H1 (cell line): Measurements from ENCODE around the gene TP53RK. TPM values are rescaled to one million over a fixed set of nuclear protein-coding genes. Genes with fewer than 3 reads are reported as not detected.

Source experiments
- CTCF ChIA-PET: fragments of 300-600 bp; sonication (Branson Sonifier 250); formaldehyde crosslinking; loops from one replicate; lab custom pipeline; 2021; ENCODE audit not compliant: partially characterized antibody; lab: Charles Lee
- POLR2A ChIA-PET: fragments of 300-600 bp; sonication (Branson Sonifier 250); formaldehyde crosslinking; loops from one replicate; lab custom pipeline; 2021; ENCODE audit warnings: inconsistent platforms; ENCODE audit not compliant: partially characterized antibody; lab: Charles Lee
- DNase-seq, 2 experiments: peaks; one replicate each; pipeline versions ENCODE4 v3.0.0 to v3.0.0-alpha.2; 2010 to 2022; ENCODE audit warnings: low spot score in 2 of 2, low read depth in 1 of 2, mixed read lengths in 1 of 2
- FAIRE-seq: peaks from 2 replicates; lab custom pipeline; 2011; peaks lifted over from hg19 to GRCh38; lab: Jason Lieb, UNC
- H2AFZ ChIP-seq: 2 replicates; pipeline ENCODE4 v1.8.1; 2012; ENCODE audit warnings: low read length, inconsistent platforms
- H2AK5ac ChIP-seq: 2 replicates; pipeline ENCODE4 v1.6.1; 2013; ENCODE audit warnings: low read depth, low read length
- H2BK120ac ChIP-seq: replicated peaks from 2 replicates; pipeline ENCODE3; 2013; ENCODE audit warnings: low read depth, low read length, inconsistent platforms
- H2BK12ac ChIP-seq: 2 replicates; pipeline ENCODE4 v1.6.1; 2013; ENCODE audit warnings: low read depth, low read length
- H2BK15ac ChIP-seq: 2 replicates; pipeline ENCODE4 v1.6.1; 2013; ENCODE audit warnings: low read length
- H2BK20ac ChIP-seq: 2 replicates; pipeline ENCODE4 v1.6.1; 2013; ENCODE audit warnings: low read length
- H2BK5ac ChIP-seq: 2 replicates; pipeline ENCODE4 v1.6.1; 2013; ENCODE audit warnings: low read depth, low read length
- H3K14ac ChIP-seq: 2 replicates; pipeline ENCODE4 v1.6.1; 2013; ENCODE audit warnings: inconsistent platforms; ENCODE audit not compliant: insufficient read length
- H3K18ac ChIP-seq: 2 replicates; pipeline ENCODE4 v1.6.1; 2013; ENCODE audit warnings: low read length; ENCODE audit errors: extremely low read depth
- H3K23ac ChIP-seq: 2 replicates; pipeline ENCODE4 v1.6.1; 2013; ENCODE audit warnings: inconsistent platforms; ENCODE audit not compliant: insufficient read length
- H3K23me2 ChIP-seq: 2 replicates; pipeline ENCODE4 v1.6.1; 2013; ENCODE audit warnings: low read depth, low read length
- H3K27ac ChIP-seq: 2 replicates; pipeline ENCODE4 v1.6.1; 2011; ENCODE audit warnings: low read depth, low read length, inconsistent platforms
- H3K27me3 ChIP-seq, 4 experiments: replicated peaks in 1 of 4; 1 replicate in 1 of 4; 2 replicates in 3 of 4; pipeline versions ENCODE4 v1.6.1 to v1.8.1; 2011 to 2013; ENCODE audit warnings: low read length in 3 of 4, mild to moderate bottlenecking in 3 of 4, inconsistent platforms in 2 of 4, mixed read lengths in 2 of 4, moderate library complexity in 1 of 4; ENCODE audit not compliant: control insufficient read depth in 3 of 4, insufficient read depth in 3 of 4; ENCODE audit errors: extremely low read depth in 1 of 4
- H3K36me3 ChIP-seq, 4 experiments: 2 replicates each; pipeline versions ENCODE4 v1.6.1 to v1.8.1; 2011 to 2013; ENCODE audit warnings: mild to moderate bottlenecking in 4 of 4, low read length in 3 of 4, moderate library complexity in 2 of 4, control low read depth in 1 of 4, inconsistent platforms in 1 of 4; ENCODE audit not compliant: insufficient read depth in 4 of 4, control insufficient read depth in 2 of 4
- H3K4ac ChIP-seq: replicated peaks from 2 replicates; pipeline ENCODE3; 2013; ENCODE audit warnings: low read length, low read depth, mixed read lengths, inconsistent platforms; ENCODE audit not compliant: insufficient read length
- H3K4me1 ChIP-seq, 4 experiments: replicated peaks in 1 of 4; 1 replicate in 1 of 4; 2 replicates in 3 of 4; pipeline versions ENCODE4 v1.6.1 to v1.8.1; 2011 to 2013; ENCODE audit warnings: low read length in 3 of 4, inconsistent platforms in 2 of 4, mixed read lengths in 1 of 4; ENCODE audit not compliant: insufficient read depth in 4 of 4, control insufficient read depth in 3 of 4
- H3K4me2 ChIP-seq, 2 experiments: 2 replicates each; pipeline versions ENCODE4 v1.6.1 to v1.8.1; 2011 to 2013; ENCODE audit warnings: low read depth in 2 of 2, low read length in 2 of 2, control low read depth in 1 of 2, inconsistent platforms in 1 of 2, mild to moderate bottlenecking in 1 of 2; ENCODE audit not compliant: insufficient read depth in 1 of 2
- H3K4me3 ChIP-seq, 4 experiments: fragments of 200-600, 300-600 bp in 1 of 4; sonication (generic), shearing (Covaris generic), sonication (Bioruptor Twin) in 1 of 4; 2 replicates each; pipeline versions ENCODE4 v1.5.1 to v1.8.1; 2011 to 2016; ENCODE audit warnings: low read length in 4 of 4, low read depth in 3 of 4, control low read depth in 2 of 4, inconsistent platforms in 2 of 4, mild to moderate bottlenecking in 2 of 4, mixed read lengths in 1 of 4, moderate library complexity in 1 of 4; ENCODE audit not compliant: insufficient read depth in 2 of 4; ENCODE audit errors: extremely low read depth in 1 of 4
- H3K56ac ChIP-seq: replicated peaks from 2 replicates; pipeline ENCODE3; 2013; ENCODE audit warnings: low read depth, mild to moderate bottlenecking, mixed read lengths, low read length, inconsistent platforms; ENCODE audit not compliant: insufficient read length
- H3K79me1 ChIP-seq: 2 replicates; pipeline ENCODE4 v1.6.1; 2013; ENCODE audit warnings: low read depth, low read length, control low read depth
- H3K79me2 ChIP-seq, 2 experiments: 2 replicates each; pipeline versions ENCODE4 v1.6.1 to v1.8.1; 2012 to 2013; ENCODE audit warnings: low read length in 2 of 2, mild to moderate bottlenecking in 2 of 2, inconsistent platforms in 1 of 2; ENCODE audit not compliant: insufficient read depth in 2 of 2, control insufficient read depth in 1 of 2
- H3K9ac ChIP-seq, 4 experiments: replicated peaks in 1 of 4; 1 replicate in 1 of 4; 2 replicates in 3 of 4; pipeline versions ENCODE4 v1.6.1 to v1.8.1; 2011 to 2013; ENCODE audit warnings: low read depth in 3 of 4, low read length in 3 of 4, control low read depth in 2 of 4, mild to moderate bottlenecking in 2 of 4, moderate library complexity in 2 of 4, inconsistent platforms in 1 of 4; ENCODE audit errors: extremely low read depth in 1 of 4
- H3K9me3 ChIP-seq, 2 experiments: 2 replicates each; pipeline versions ENCODE4 v1.6.1 to v1.8.1; 2012 to 2013; ENCODE audit warnings: mild to moderate bottlenecking in 2 of 2, moderate library complexity in 2 of 2, control low read depth in 1 of 2, inconsistent platforms in 1 of 2, low read depth in 1 of 2, low read length in 1 of 2, mixed read lengths in 1 of 2; ENCODE audit not compliant: insufficient read depth in 2 of 2
- H4K20me1 ChIP-seq, 2 experiments: replicated peaks in 1 of 2; 2 replicates each; pipeline versions ENCODE3 to v1.8.1; 2011 to 2013; ENCODE audit warnings: inconsistent platforms in 2 of 2, low read length in 2 of 2, mild to moderate bottlenecking in 1 of 2; ENCODE audit not compliant: insufficient read depth in 2 of 2, control insufficient read depth in 1 of 2
- H4K5ac ChIP-seq: 2 replicates; pipeline ENCODE4 v1.6.1; 2013; ENCODE audit warnings: low read length, low read depth, mixed read lengths, inconsistent platforms; ENCODE audit not compliant: insufficient read length
- H4K8ac ChIP-seq: 2 replicates; pipeline ENCODE4 v1.8.0; 2013; ENCODE audit warnings: mild to moderate bottlenecking, moderate library complexity, low read length, inconsistent platforms; ENCODE audit not compliant: insufficient read depth; ENCODE audit errors: extremely low read depth
- H4K91ac ChIP-seq: replicated peaks from 2 replicates; pipeline ENCODE3; 2013; ENCODE audit warnings: low read length, mixed read lengths, inconsistent platforms; ENCODE audit not compliant: insufficient read length
- BCL11A ChIP-seq, 2 experiments: IDR thresholded peaks; one replicate each; pipeline ENCODE4 v1.6.1; 2011; ENCODE audit warnings: low read depth in 2 of 2, low read length in 2 of 2, mild to moderate bottlenecking in 2 of 2
- EZH2 ChIP-seq: fragments of 200-600 bp; sonication (generic); IDR thresholded peaks from 2 replicates; pipeline ENCODE4 v1.7.1; 2012; ENCODE audit warnings: low read depth, mild to moderate bottlenecking, moderate library complexity, low read length, inconsistent platforms; ENCODE audit not compliant: severe bottlenecking
- HDAC6 ChIP-seq: IDR thresholded peaks from one replicate; pipeline ENCODE4 v1.7.1; 2012; ENCODE audit warnings: low read depth, mild to moderate bottlenecking, inconsistent platforms, low read length, moderate library complexity
- MAFK ChIP-seq: IDR thresholded peaks from 2 replicates; pipeline ENCODE4 v1.6.1; 2012; ENCODE audit warnings: low read depth, mild to moderate bottlenecking, improper control_type of control experiment, low read length
- PHF8 ChIP-seq: fragments of 200-600 bp; sonication (generic); conservative IDR thresholded peaks from 2 replicates; pipeline ENCODE4 v1.7.1; 2012; ENCODE audit warnings: low read depth, mild to moderate bottlenecking, inconsistent platforms, low read length, moderate library complexity
- POLR2A ChIP-seq, 2 experiments: IDR thresholded peaks; 1 replicate in 1 of 2; 2 replicates in 1 of 2; pipeline ENCODE4 v1.6.1; 2011; ENCODE audit warnings: low read depth in 2 of 2, low read length in 2 of 2, mild to moderate bottlenecking in 2 of 2; ENCODE audit errors: control extremely low read depth in 1 of 2
- polyA plus RNA-seq, 7 experiments: library from polyadenylated mRNA; depleted of rRNA in 3 of 7; stranded (reverse) in 5 of 7; unstranded in 2 of 7; fragments of >200 nt in 5 of 7; fragments of 200-250 nt in 2 of 7; gene quantifications; 1 replicate in 5 of 7; 2 replicates in 1 of 7; 4 replicates in 1 of 7; pipeline versions ENCODE4 v1.2.1 to v1.2.3, GENCODE V29; 2011 to 2013; ENCODE audit warnings: missing spikeins in 2 of 7, mixed read lengths in 2 of 7
- total RNA-seq: library from RNA; stranded (reverse); fragmentation: NEBNext Ultra II Directional; extraction: Animal tissue kit (Norgen Biotek cat#: 25700); gene quantifications from 2 replicates; pipeline ENCODE4 v1.2.1, GENCODE V29; 2021

The TP53RK gene
- total and polyA plus RNA-seq, 2 of the 8 experiments (the other 6 are each of a cell fraction or from before 2014, with no cell fraction given), result 8.5 to 16.3 TPM

GRCh38 chr20:46720776-46721425 is 31.7 kb upstream of the TP53RK start:
- no peaks in the 10 kb centered on the region for H3K79me2 ChIP-seq
- H3K23ac ChIP-seq, result no peak overlapping the region
- ChIA-PET POLR2A (interaction anchor here (0.8 to 1.5 kb wide), 2 partner anchors 8 to 10 kb away, joined by 3 read pairs; no protein-coding TSS in a partner anchor), CTCF (interaction anchor here (0.6 to 1.7 kb wide), 4 partner anchors 12 to 713 kb away, joined by 3 to 4 read pairs (median 4); no protein-coding TSS in a partner anchor)
- H2BK20ac ChIP-seq, result no peak overlapping the region
- H2AK5ac ChIP-seq, result no peak overlapping the region
- H2AFZ ChIP-seq, result no peak overlapping the region
- H3K4me1 ChIP-seq, result no peaks in the 10 kb centered on the region
- no peak overlapping the region for H3K14ac ChIP-seq
- H4K5ac ChIP-seq, result no peak overlapping the region
- no peak overlapping the region for H3K27ac ChIP-seq
- peaks cover 10% of the 10 kb centered on the region in 2 experiments; a peak in 2 of 4 replicates for H3K9me3 ChIP-seq
- FAIRE-seq, result no peak
- peaks cover 0 to 4% of the 10 kb centered on the region in 2 experiments for H4K20me1 ChIP-seq
- no peak overlapping the region for H4K8ac ChIP-seq
- no peak for DNase-seq
- TF ChIP-seq MAFK, result no peak
- TF ChIP-seq HDAC6, result no peak
- TF ChIP-seq BCL11A (IDR thresholded peaks at IDR 0.05; ENCODE audit: low read depth in 2 of 2, low read length in 2 of 2), result no peak
- TF ChIP-seq EZH2, result no peak
- no peak for TF ChIP-seq POLR2A (IDR thresholded peaks at IDR 0.05; ENCODE audit: control extremely low read depth in 1 of 2, low read depth in 2 of 2, low read length in 2 of 2)
- no peak for TF ChIP-seq PHF8
- no peak overlapping the region for H2BK12ac ChIP-seq
- no peak overlapping the region for H3K9ac ChIP-seq
- H3K79me1 ChIP-seq, result no peaks in the 10 kb centered on the region
- peaks cover 8% of the 10 kb centered on the region; the same call in 1 of the 2 replicates for H3K23me2 ChIP-seq
- H3K4me2 ChIP-seq, result no peak overlapping the region
- H3K36me3 ChIP-seq, result peaks cover 0 to 12% (median 5%) of the 10 kb centered on the region in 4 experiments; a peak in 3 of 8 replicates
- H3K18ac ChIP-seq, result no peak overlapping the region
- no peak overlapping the region for H3K4me3 ChIP-seq
- no peaks in the 10 kb centered on the region; a peak in 1 of 7 replicates for H3K27me3 ChIP-seq
- no peak overlapping the region for H3K4ac ChIP-seq
- H4K91ac ChIP-seq, result no peak overlapping the region
- H2BK15ac ChIP-seq, result no peak overlapping the region
- H3K56ac ChIP-seq, result no peak overlapping the region
- H2BK5ac ChIP-seq, result no peak overlapping the region
- H2BK120ac ChIP-seq, result no peak overlapping the region
